HG03378 (cell line): ENCODE data around the gene PDE4B.
A peak's percentile ranks its signal among the peaks of the same experiment; 100 is the strongest.

Source experiments
- ATAC-seq: cut with Tn5 transposase; IDR thresholded peaks from one replicate; pipeline ENCODE4 v1.9.1; 2021; ENCODE audit warnings: mild to moderate bottlenecking, moderate library complexity; ENCODE audit not compliant: unreplicated experiment

Gene PDE4B

GRCh38 chr1:65880611-65881010 lies 87.9 kb downstream of the PDE4B start:
- no peak for ATAC-seq

DNA sequence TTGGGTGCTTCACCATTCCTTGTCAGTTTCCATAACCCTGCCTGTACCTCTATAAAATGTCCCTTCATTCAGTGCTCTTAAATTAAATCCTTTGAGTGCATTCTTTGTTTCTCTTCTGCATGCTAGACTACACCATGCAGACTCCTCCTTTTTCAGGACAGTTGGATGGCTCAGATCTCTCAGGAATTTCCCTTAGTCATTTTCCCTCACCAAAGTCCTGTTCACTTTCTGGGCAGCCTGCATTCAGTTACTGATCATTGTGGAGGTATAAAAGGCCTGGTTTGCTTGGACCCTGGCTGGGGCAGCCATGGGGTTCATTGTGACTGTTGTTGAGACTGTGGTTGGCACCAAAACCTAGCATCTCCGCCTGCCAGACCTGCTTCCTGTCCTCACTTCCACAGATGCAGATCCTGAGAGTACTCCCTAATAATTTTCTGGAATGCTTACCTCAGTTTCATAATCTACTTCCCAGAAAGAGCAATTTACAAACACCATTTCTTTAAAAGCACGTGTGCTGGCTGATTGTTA lies 88.4 kb downstream of the PDE4B start:
- no peak for ATAC-seq

DNA sequence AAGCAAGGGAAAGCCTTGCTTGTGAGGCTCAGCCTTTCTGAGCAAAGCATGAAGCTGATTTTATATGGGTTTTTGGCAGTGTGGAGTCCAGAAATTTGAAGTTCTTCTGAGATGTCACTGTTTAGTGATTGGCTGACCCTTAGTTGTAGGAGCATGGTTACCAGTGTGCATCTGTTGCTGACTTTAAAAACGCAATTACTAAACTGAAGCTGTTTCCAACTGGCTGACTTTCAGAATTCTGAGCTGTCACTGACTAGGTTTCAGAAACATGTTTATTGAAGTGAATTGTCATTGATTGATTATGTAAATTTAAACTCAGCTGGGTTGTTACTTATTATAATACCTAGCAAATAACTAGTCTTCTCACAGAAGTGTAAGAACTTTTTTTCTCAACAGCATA lies 89.4 kb downstream of the PDE4B start:
- no peak for ATAC-seq

DNA sequence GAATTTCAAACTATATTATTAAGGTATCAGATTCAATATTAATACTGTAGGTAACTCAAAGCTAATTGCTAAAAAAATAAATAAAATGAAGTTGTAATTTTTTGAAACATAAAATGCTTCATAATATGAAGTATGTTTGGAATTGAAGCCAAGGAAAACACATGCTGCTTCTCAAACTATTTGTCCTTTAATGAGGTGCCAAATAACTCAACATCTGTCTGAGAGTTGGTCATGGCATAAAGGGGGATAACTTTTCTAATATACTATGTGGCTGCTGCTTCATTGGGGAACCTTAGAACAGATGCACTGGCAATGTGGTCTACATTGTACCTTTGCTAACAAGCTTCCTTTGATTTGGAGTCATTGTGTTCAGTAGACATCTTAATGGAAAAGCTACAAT lies 96.7 kb downstream of the PDE4B start:
- ATAC-seq = no peak

DNA sequence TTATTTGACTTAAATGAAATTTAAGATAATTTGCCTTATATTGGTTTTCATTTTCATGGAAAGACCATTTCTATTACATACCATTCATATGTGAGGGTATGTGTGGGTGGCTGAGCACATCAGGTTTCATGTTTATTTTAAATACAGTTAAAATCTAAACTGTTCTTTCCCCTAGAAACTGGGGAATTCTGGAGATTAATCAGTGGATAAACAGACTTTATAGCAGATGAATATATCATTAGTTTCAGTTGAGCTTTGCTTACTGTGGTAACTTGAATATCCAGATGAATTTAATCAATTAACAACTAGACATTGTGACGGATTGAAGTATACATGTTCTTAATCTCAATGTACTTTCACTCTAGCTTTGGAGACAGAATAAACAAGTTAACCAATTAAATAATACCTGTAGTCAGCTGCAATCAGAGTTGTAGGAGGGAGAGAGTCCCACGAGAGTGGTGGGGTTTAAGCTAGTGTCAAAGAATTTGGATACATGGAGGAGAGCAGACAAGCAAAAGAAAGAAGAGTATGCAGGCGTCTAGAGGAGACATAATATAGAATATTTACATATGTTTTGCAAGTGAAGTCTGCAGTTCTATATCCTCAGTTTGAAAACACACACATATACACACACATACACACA lies 97.6 kb downstream of the PDE4B start:
- no peak for ATAC-seq

DNA sequence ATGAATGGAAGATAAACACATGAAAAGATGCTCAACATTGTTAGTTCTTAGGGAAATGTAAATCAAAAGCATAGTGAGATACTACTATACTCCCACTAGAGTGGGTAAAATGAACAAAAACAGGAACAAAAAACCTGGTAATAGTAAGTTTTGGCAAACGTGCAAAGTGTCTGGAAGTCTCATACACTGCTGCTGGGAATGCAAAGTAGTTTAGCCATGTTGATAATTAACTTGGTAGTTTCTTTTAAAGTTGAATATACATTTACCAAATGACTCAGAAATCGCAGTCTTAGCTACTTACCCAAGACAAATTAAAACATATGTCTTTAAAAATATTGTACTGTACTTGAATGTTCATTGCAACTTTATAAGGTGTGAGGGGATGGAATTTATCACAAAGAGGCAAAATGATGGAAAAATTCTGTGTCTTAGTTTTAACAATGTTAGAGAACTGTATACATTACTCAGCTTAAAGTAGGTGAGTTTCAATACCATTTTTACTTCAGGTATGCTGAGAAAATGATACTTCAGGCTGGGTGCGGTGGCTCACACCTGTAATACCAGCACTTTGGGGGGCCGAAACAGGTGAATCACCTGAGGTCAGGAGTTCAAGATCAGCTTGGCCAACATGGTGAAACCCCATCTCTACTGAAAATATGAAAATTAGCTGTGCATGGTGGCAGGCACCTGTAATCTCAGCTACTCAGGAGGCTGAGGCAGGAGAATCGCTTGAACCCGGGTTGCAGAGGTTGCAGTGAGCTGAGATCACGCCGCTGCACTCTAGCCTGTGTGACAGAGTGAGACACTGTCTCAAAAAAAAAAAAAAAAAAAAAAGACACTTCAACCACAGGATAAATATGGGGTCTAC lies 102.3 kb downstream of the PDE4B start:
- ATAC-seq = peak; percentile 97

GRCh38 chr1:65896721-65897120 lies 104.0 kb downstream of the PDE4B start:
- ATAC-seq = no peak

GRCh38 chr1:65897485-65897884 lies 104.8 kb downstream of the PDE4B start:
- ATAC-seq = no peak

DNA sequence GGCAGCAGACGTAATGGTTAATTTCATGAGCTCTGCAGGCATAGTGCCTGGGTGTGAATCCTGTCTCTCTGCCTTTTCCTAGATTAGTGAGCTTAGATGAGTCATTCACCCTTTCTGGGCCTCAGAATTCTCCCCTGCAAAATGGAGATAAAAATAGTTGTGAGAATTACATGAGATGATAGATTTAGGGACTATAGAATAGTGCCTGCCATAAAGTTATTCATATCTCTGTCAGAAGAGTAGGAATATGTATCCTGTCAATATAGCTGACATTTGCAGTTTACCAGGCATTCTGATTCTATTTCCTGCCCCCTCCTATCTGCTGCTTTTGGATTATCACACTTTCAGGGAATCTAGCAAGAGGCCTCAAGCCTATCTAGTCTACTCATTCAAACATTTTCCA lies 112.0 kb downstream of the PDE4B start:
- ATAC-seq = no peak

DNA sequence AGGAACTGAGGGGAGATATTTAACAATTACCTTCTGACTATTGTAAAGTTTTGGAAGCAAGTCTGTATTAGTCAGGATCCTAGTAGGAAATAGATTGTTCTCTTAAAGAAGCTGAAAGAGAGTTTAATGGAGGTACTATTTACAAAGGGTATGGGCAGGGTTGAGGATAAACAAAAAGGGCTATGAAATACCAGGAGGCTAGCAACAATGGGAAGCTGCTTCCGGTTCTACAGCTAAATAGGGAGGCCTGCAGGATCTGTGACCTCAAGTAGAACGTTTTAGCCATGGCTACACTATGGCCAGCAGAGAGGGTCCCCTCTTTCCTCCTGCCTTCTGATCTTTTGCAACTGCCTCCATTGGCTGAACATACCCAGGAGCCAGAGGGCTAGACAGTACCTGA lies 117.7 kb downstream of the PDE4B start:
- ATAC-seq = no peak

- ATAC-seq = no peak
These were observed 119.0 kb downstream of the PDE4B start for GRCh38 chr1:65911679-65912078.

DNA sequence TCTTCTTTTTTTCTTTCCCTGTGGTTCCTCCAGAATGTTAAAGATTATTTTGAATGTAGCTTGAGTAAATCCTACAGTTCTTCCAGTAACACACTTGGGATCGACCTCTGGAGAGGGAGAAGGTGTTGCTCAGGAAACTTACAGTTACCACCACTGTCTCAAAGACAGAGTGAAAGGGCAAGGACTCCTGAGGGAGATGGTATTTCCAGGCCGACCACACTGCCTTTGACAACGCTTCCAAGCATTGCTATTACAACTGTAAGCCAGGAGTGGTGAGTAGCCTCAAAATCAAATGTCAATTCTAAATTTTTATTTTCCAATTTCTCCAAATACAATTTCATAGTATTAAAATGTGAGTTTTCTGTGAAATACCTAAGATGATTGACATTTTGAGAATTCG lies 125.9 kb downstream of the PDE4B start:
- ATAC-seq = no peak

GRCh38 chr1:65921446-65921845 lies 128.8 kb downstream of the PDE4B start:
- no peak for ATAC-seq

GRCh38 chr1:65924471-65924870 lies 131.8 kb downstream of the PDE4B start:
- ATAC-seq = no peak

DNA sequence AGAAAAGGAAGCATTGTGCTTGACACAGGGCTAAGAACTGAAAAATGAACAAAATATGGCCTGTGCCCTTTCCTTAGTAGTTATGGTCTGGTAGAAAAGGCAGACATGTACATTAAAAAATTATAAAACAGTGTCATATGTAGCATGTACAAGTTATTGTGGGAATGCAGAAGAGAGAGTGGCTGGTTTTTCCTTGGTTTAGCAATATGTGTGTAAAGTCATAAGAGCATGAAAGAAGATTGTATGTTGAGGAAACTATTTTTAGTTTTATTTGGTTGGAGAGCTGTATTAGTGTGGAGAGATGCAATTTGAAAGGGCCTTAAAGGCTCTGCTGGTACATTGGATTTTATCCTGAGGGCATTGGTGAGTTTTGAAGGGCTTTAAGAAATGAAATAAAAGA lies 145.8 kb downstream of the PDE4B start:
- no peak for ATAC-seq

DNA sequence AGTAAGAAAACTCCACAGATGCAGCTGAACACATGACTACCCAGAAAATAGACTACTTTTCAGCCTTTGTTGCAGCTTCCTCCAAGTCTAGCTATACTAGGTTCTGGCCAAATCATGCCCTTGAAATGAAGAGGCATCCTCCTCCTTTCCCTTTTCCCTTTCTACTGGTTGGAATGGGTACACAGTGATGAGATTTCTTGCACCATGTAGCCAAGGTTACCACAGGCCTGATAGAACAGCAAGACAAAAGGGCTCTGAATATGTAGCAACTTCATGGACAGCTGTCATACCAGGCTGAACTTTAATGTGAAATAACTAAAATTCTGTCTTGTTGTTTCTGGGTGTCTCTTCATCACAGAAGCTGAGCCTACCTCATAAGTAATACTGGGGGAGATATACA lies 146.5 kb downstream of the PDE4B start:
- ATAC-seq = no peak

- ATAC-seq = no peak
These were observed 146.9 kb downstream of the PDE4B start for GRCh38 chr1:65939636-65940035.

DNA sequence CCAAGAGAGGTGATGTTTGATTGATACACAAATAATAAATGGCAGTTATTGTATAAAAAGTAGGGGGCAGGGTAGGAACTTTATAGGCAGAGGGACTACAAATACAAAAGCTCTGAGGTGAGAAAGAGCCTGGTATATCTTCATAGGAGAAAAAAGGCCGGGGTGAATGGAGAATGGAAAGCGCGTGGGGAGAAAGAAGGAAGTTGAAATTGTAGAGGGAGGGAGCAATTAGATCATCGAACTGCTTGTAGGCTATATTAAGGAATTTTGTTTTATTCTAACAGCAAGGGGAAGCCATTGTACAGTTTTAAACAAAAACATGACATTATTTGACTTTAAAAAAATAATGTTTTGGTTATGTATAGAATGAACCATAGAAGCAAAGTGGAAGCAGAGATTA lies 147.4 kb downstream of the PDE4B start:
- ATAC-seq = no peak

- no peak for ATAC-seq
These were observed 149.8 kb downstream of the PDE4B start for GRCh38 chr1:65942476-65942875.

DNA sequence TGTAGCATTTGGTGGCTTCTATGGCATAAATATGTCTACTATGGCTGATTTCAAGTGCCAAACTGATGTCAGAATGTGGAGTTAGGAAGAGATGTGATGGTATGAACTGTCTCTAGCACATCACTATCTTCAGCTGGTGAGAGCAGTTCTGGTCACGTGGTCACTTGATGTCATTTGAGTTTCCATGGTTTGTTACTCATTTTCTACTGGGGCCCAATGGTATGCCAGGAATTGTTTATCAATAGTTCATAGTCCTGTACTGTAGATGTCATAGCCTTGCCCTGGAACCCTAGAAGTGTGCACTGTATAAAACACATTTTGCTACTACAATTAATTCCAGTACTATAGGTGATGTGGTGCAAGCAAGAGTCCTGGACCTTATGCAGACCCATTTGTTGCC lies 153.7 kb downstream of the PDE4B start:
- no peak for ATAC-seq

DNA sequence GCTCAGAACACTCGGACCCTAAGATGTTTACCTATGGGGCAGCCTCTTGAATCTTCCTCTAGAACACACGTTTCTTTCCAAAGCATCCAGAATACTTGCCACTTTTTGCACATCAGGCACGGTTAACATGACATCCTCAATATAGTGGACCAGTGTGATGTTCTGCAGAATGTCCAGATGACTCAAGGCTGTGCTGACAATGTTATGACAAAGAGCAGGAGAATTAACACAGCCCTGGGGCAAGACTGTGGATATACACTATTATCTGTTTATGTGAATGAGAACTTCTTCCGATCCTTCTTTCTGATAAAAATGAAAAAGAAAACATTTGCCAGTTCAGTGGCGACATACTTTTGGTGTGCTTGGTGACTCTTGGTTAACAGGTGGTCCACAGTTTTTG lies 154.3 kb downstream of the PDE4B start:
- ATAC-seq = no peak

DNA sequence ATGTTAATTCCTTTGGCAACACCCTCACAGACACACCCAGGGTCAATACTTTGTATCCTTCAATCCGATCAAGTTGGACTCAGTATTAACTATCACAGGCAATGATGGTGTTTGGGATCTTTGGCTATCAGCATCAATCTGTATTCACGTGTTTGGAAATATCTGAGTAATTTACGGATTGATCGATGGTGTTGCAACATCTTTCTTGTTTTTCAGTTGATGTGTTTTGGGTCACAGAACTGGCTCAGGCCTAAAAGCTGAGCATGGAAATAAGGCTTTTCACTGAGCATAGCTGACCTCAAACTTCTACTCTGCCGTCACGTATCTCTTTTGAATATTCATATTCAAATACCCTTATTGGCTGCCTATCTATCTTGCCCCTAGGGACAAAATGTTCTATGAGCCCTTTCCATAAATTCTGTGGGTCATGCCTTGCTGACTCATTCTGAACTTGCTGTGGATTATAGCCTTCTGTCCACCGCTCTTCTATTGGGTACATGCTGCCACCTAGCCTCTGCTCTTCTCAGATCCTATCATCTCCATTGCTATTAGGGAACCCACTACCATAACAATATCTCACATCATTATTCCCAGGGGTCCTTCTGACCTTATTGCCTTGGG lies 156.0 kb downstream of the PDE4B start:
- ATAC-seq = no peak
